Transverse colon (tissue), 4 donors: Measurements from ENCODE around the gene PTPN4. TPM values are rescaled to one million over a fixed set of nuclear protein-coding genes. Genes with fewer than 3 reads are reported as not detected.

Experiments used
- DNase-seq: peaks from one replicate; pipeline ENCODE4 v3.0.0-alpha.2; 2019
- H3K27ac ChIP-seq, 4 donors: fragments of 200-600 bp; sonication (generic); 2 replicates each; pipeline ENCODE4 v1.5.1; 2016 to 2018; ENCODE audit warnings: inconsistent platforms in 4 of 4
- H3K27me3 ChIP-seq: fragments of 200-600 bp; sonication (generic); 2 replicates; pipeline ENCODE4 v1.5.1; 2017; ENCODE audit warnings: inconsistent platforms
- H3K36me3 ChIP-seq, 4 donors: fragments of 200-600 bp; sonication (generic); 2 replicates each; pipeline ENCODE4 v1.5.1; 2017 to 2019; ENCODE audit warnings: inconsistent platforms in 4 of 4
- H3K4me1 ChIP-seq, 4 donors: fragments of 200-600 bp; sonication (generic); 2 replicates each; pipeline ENCODE4 v1.5.1; 2017 to 2020; ENCODE audit warnings: inconsistent platforms in 4 of 4
- H3K4me3 ChIP-seq, 4 donors: fragments of 200-600 bp; sonication (generic); 1 replicate in 1 of 4; 2 replicates in 3 of 4; pipeline versions ENCODE4 v1.5.1 to v1.6.1; 2017 to 2019; ENCODE audit warnings: inconsistent platforms in 4 of 4
- H3K9me3 ChIP-seq, 2 donors: fragments of 200-600 bp; sonication (generic); 2 replicates each; pipeline ENCODE4 v1.5.1; 2017 to 2019; ENCODE audit warnings: inconsistent platforms in 2 of 2
- EP300 ChIP-seq: sonication (generic); formaldehyde crosslinking; IDR thresholded peaks from one replicate; pipeline ENCODE4 v1.6.1; 2017; ENCODE audit warnings: antibody characterized with exemption, low read depth
- POLR2A ChIP-seq: fragments of 450-650 bp; IDR thresholded peaks from one replicate; pipeline ENCODE4 v1.6.1; 2016; ENCODE audit warnings: antibody characterized with exemption, mild to moderate bottlenecking, moderate library complexity
- POLR2AphosphoS5 ChIP-seq, 3 donors: sonication (generic); formaldehyde crosslinking; IDR thresholded peaks; one replicate each; pipeline ENCODE4 v1.6.1; 2016; ENCODE audit warnings: antibody characterized with exemption in 3 of 3
- WGBS, 2 donors: methylation state at CpG; one replicate each; pipeline ENCODE4 v1.1.5; 2018; ENCODE audit warnings: low coverage in 1 of 2; 5-methylcytosine and 5-hydroxymethylcytosine counted together
- in situ Hi-C, 4 donors: fragments of 200-750 bp; cut with MboI; loops; one replicate each; pipeline versions ENCODE4 v1.15.0 to v1.15.1; 2017; ENCODE audit warnings: low sequenced_read_pairs in 3 of 4, low pct_ligation_motif_present in 1 of 4, low pct_unique_long_range_greater_than_20kb in 1 of 4
- intact Hi-C: fragments of 100-400 bp; cut with DNase I; formaldehyde crosslinking; loops from one replicate; pipeline ENCODE4 v1.15.1; 2023; ENCODE audit warnings: low total_unique reads
- total RNA-seq, 4 donors: library from RNA; depleted of rRNA; stranded (reverse); fragments of >200 nt; gene quantifications; one replicate each; pipeline ENCODE4 v1.1.0, GENCODE V29; 2016
- TF ChIP-seq, protein P1 (sequence below), 5 experiments: fragments of 200-600 bp in 3 of 5; fragments of 450-650 bp in 2 of 5; sonication (generic) in 3 of 5; IDR thresholded peaks; 1 replicate in 2 of 5; 2 replicates in 3 of 5; pipeline ENCODE4 v1.5.1; 2016 to 2017; ENCODE audit warnings: antibody characterized with exemption in 5 of 5, inconsistent platforms in 3 of 5, mild to moderate bottlenecking in 2 of 5, moderate library complexity in 1 of 5

PTPN4 gene
- total RNA-seq, 4 donors from 2014 or later, result 18.7 to 46.6 (median 25.8) TPM

DNA sequence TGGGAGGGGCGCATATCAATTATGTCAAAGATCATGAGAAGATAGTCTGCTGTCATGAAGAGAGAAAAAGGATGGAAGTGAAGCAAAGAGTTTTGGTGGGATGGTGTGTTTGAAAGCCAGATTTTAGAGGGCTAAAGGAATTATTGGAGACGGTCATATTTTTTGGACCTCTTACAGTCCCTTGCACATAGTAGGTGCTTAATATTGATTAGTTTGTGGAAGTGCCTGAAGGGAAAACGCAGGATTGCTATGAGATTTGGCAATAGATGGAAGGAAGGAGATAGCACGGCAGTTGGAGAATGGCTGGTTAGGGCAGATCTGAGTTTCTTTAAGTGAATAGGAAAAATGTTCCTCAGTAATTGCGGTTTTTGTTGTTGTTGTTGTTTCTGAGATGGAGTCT is 269.1 kb downstream of the PTPN4 start:
- in situ Hi-C loops (no loop called here), intact Hi-C loops (no loop called here)
- Histone ChIP-seq H3K27me3 (no peaks in the 10 kb centered on the region), H3K4me1 (no peaks in the 10 kb centered on the region), H3K4me3 (no peak overlapping the region), H3K36me3 (no peaks in the 10 kb centered on the region), H3K27ac (no peak overlapping the region), H3K9me3 (no peaks in the 10 kb centered on the region)
- TF ChIP-seq EP300, result no peak
- no peak for TF ChIP-seq POLR2A
- DNase-seq, result no peak
- 86 to 94% methylated on average over 4 to 5 of the region's 5 CpGs for WGBS, 2 donors

DNA sequence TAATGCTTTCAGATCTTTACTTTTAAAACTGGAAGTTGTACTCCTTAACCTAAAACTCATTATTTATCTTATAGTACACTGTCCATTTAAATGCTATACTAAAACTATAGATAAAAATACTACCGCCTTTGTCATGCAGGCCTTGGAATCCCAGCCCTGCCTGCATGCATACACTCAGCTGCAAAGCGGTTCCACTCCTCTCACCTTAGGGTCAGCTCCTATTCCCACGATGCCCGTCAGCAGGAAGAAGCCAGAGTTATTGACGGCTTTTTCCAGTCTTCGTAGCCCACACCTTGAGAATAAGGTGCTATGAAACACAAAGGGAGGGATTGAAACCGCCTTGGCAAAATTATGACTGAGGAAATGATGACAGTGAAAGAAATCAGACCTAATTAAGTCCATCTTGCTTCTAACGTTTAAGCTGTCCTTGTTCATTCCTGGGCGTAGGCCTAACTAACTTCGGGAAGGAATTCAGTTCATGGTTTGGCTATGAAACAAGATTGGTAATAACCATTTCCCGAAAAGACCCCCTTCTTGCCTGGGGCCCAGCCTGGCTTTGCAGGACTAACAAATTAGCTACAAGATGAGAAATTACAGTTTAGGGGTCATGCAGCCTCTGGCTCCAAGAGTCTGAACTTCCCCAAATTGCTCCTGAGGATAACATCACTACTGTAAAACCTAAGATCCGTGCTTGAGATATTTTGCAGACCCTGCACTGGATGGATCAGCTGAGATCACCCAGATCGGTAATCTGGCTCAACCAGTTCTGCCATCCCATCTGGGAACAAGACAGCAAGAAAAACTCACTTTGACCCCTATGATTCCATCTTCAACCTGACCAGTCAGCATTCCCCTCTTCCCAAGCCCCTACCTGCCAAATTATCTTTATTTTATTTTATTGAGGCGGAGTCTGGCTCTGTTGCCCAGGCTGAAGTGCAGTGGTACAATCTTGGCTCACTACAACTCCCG is 270.2 kb downstream of the PTPN4 start:
- H3K27me3 ChIP-seq, result no peaks in the 10 kb centered on the region

DNA sequence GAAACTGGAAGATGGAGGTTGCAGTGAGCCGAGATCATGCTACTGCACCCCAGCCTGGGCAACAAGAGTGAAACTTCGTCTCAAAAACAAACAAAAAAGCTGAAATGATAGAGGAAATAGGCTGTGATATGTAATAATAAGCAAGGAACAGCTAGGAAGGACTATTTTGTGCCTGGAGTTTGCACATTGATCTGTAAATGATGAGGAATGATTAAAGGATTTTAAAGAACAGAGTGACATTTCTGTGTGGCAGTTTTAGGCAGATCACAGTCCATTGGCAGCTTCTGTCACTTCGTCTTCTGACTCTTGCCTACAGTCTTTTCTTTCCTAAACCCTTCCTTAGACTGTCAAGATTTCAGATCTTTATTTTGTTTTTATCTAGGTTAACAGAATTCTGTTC is 272.6 kb downstream of the PTPN4 start:
- Histone ChIP-seq H3K4me1 (no peaks in the 10 kb centered on the region), H3K9me3 (no peaks in the 10 kb centered on the region), H3K27ac (no peak overlapping the region), H3K4me3 (no peak overlapping the region), H3K36me3 (no peaks in the 10 kb centered on the region), H3K27me3 (no peaks in the 10 kb centered on the region)
- intact Hi-C loops, result no loop called here
- no peak for DNase-seq
- no peak for TF ChIP-seq EP300
- TF ChIP-seq POLR2A, result no peak
- TF ChIP-seq, protein P1, sequence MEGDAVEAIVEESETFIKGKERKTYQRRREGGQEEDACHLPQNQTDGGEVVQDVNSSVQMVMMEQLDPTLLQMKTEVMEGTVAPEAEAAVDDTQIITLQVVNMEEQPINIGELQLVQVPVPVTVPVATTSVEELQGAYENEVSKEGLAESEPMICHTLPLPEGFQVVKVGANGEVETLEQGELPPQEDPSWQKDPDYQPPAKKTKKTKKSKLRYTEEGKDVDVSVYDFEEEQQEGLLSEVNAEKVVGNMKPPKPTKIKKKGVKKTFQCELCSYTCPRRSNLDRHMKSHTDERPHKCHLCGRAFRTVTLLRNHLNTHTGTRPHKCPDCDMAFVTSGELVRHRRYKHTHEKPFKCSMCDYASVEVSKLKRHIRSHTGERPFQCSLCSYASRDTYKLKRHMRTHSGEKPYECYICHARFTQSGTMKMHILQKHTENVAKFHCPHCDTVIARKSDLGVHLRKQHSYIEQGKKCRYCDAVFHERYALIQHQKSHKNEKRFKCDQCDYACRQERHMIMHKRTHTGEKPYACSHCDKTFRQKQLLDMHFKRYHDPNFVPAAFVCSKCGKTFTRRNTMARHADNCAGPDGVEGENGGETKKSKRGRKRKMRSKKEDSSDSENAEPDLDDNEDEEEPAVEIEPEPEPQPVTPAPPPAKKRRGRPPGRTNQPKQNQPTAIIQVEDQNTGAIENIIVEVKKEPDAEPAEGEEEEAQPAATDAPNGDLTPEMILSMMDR (IDR thresholded peaks at IDR 0.05), result no peak
- TF ChIP-seq POLR2AphosphoS5 (IDR thresholded peaks at IDR 0.05), result no peak
- WGBS, 2 donors, result 61 to 71% methylated on average over 3 of the region's 3 CpGs
- in situ Hi-C loops, result no loop called here

More for the DNA sequence above, 270.2 kb downstream of the PTPN4 start:
- Histone ChIP-seq H3K9me3 (no peaks in the 10 kb centered on the region), H3K4me3 (no peak overlapping the region), H3K4me1 (no peaks in the 10 kb centered on the region), H3K27ac (no peak overlapping the region), H3K36me3 (no peaks in the 10 kb centered on the region)
- 90 to 91% methylated on average over 14 to 15 of the region's 15 CpGs for WGBS, 2 donors
- in situ Hi-C loops, result no loop called here
- intact Hi-C loops, result no loop called here
- no peak for TF ChIP-seq EP300
- no peak for TF ChIP-seq POLR2A
- TF ChIP-seq POLR2AphosphoS5 (IDR thresholded peaks at IDR 0.05), result no peak
- TF ChIP-seq, protein P1 (IDR thresholded peaks at IDR 0.05), result no peak
- DNase-seq, result no peak

Other genes starting within 250 kb of the PTPN4 start
- not detected for gene SCTR, start 235.4 kb upstream of the PTPN4 start, total RNA-seq
- not detected for gene CFAP221, start 215.5 kb upstream of the PTPN4 start, total RNA-seq
- gene TMEM177, start 80.7 kb upstream of the PTPN4 start, total RNA-seq, result 10 to 100 TPM; 16.8 to 99.1 (median 23.1) TPM